NCI-H345 (cell line): ENCODE results near the gene STMN3.
"Not testable (repeated sequence)": the region's sequence is repeated elsewhere in the genome, so short reads cannot be mapped to it uniquely, and the experiment has no call there.

Experiments used
- DNase-seq: peaks from one replicate; lab custom pipeline; 2025; lab: John Stamatoyannopoulos, UW

Gene STMN3

GRCh38 chr20:63657260-63657936, 4.2 kb upstream of the STMN3 start:
- DNase-seq: no peak

- DNase-seq: no peak
Measured at GRCh38 chr20:63656451-63656850, 3.2 kb upstream of the STMN3 start.

GRCh38 chr20:63655249-63655648, 2.0 kb upstream of the STMN3 start:
- peak; percentile 20 for DNase-seq

- DNase-seq: no peak
Measured at GRCh38 chr20:63653974-63654668, 897 bp upstream of the STMN3 start.

- peak; percentile 63 for DNase-seq
Measured at GRCh38 chr20:63652192-63652980, 838 bp downstream of the STMN3 start.

- peak; percentile 44 for DNase-seq
Measured at GRCh38 chr20:63651942-63652191, 1.4 kb downstream of the STMN3 start.

GRCh38 chr20:63650486-63650885, 2.7 kb downstream of the STMN3 start:
- not testable (repeated sequence) for DNase-seq

GRCh38 chr20:63648895-63649589, 4.2 kb downstream of the STMN3 start:
- DNase-seq: no peak

GRCh38 chr20:63648190-63648589, 5.0 kb downstream of the STMN3 start:
- DNase-seq: no peak

GRCh38 chr20:63645218-63645617, 8.0 kb downstream of the STMN3 start:
- no peak for DNase-seq

GRCh38 chr20:63643946-63644345, 9.3 kb downstream of the STMN3 start:
- DNase-seq: no peak

- DNase-seq: no peak
Measured at GRCh38 chr20:63643499-63643898, 9.7 kb downstream of the STMN3 start.

- DNase-seq: no peak
Measured at GRCh38 chr20:63642527-63643247, 10.5 kb downstream of the STMN3 start.

- peak; percentile 96 for DNase-seq
Measured at GRCh38 chr20:63641792-63642523, 11.3 kb downstream of the STMN3 start.

- no peak for DNase-seq
Measured at GRCh38 chr20:63641146-63641791, 12.0 kb downstream of the STMN3 start.

- not testable (repeated sequence) for DNase-seq
Measured at GRCh38 chr20:63640686-63641085, 12.5 kb downstream of the STMN3 start.

GRCh38 chr20:63640086-63640485, 13.1 kb downstream of the STMN3 start:
- no peak for DNase-seq

GRCh38 chr20:63639093-63639975, 13.9 kb downstream of the STMN3 start:
- no peak for DNase-seq

- no peak for DNase-seq
Measured at GRCh38 chr20:63636752-63637628, 16.2 kb downstream of the STMN3 start.
